ENCODE measurements around the gene HAUS6.

Gene HAUS6

DNA sequence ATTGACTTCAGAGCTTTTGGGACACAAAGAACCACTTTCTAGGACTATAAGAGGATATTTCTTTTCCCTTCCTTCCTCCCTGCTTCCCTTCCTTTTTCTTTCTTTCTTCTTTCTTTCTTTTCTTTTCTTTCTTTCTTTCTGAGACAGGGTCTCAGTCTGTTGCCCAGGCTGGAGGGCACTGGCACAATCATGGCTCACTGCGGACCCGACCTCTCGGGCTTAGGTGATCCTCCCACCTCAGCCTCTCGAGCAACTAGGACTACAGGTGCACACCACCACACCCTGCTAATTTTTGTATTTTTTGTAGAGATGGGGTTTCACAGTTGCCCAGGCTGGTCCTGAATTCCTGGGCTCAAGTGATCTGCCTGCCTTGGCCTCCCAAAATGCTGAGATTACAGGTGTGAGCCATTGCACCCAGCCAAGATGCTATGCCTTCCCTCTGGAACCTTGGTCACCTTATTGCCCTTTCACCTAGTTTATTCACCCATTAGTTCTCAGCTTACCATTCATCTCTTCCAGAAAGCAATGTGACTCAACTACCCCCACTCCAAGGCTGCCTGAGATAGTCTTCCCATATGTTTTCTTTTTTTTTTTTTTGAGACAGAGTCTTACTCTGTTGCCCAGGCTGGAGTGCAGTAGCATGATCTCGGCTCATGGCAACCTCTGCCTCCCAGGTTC is 14.5 kb upstream of the HAUS6 start:
- no peaks in the 10 kb centered on the region for H3K79me2 ChIP-seq (ENCODE audit: insufficient read depth, low read length)
- H3K4me1 ChIP-seq (ENCODE audit: insufficient read depth, low read length, severe bottlenecking) = no peaks in the 10 kb centered on the region
- no peak overlapping the region for H3K9ac ChIP-seq (ENCODE audit: low read length)
- H3F3A ChIP-seq (ENCODE audit: insufficient read depth, low read length) = no peaks in the 10 kb centered on the region
- H2AFZ ChIP-seq (ENCODE audit: low read length) = no peak overlapping the region
- peaks cover 77% of the 10 kb centered on the region for H3K36me3 ChIP-seq (ENCODE audit: insufficient read depth, low read length)
- no peaks in the 10 kb centered on the region for H3K9me2 ChIP-seq (ENCODE audit: low read depth, low read length)
- H4K20me1 ChIP-seq (ENCODE audit: insufficient read depth, low read length) = no peaks in the 10 kb centered on the region
- H3K27ac ChIP-seq (ENCODE audit: low read depth, low read length, poor library complexity, severe bottlenecking) = no peak overlapping the region
- H3K9me3 ChIP-seq (ENCODE audit: low read length) = no peaks in the 10 kb centered on the region
- TF ChIP-seq EZH2 (IDR thresholded peaks at IDR 0.05; ENCODE audit: borderline replicate concordance, low read length) = no peak
- TF ChIP-seq, protein P1, sequence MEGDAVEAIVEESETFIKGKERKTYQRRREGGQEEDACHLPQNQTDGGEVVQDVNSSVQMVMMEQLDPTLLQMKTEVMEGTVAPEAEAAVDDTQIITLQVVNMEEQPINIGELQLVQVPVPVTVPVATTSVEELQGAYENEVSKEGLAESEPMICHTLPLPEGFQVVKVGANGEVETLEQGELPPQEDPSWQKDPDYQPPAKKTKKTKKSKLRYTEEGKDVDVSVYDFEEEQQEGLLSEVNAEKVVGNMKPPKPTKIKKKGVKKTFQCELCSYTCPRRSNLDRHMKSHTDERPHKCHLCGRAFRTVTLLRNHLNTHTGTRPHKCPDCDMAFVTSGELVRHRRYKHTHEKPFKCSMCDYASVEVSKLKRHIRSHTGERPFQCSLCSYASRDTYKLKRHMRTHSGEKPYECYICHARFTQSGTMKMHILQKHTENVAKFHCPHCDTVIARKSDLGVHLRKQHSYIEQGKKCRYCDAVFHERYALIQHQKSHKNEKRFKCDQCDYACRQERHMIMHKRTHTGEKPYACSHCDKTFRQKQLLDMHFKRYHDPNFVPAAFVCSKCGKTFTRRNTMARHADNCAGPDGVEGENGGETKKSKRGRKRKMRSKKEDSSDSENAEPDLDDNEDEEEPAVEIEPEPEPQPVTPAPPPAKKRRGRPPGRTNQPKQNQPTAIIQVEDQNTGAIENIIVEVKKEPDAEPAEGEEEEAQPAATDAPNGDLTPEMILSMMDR (IDR thresholded peaks at IDR 0.05; ENCODE audit: low read length) = no peak
- no peak overlapping the region for H3K4me3 ChIP-seq (ENCODE audit: low read depth, low read length, poor library complexity, severe bottlenecking)
- H3K27me3 ChIP-seq (ENCODE audit: insufficient read depth, low read length) = no peaks in the 10 kb centered on the region
- H3K4me2 ChIP-seq (ENCODE audit: low read length) = no peak overlapping the region

DNA sequence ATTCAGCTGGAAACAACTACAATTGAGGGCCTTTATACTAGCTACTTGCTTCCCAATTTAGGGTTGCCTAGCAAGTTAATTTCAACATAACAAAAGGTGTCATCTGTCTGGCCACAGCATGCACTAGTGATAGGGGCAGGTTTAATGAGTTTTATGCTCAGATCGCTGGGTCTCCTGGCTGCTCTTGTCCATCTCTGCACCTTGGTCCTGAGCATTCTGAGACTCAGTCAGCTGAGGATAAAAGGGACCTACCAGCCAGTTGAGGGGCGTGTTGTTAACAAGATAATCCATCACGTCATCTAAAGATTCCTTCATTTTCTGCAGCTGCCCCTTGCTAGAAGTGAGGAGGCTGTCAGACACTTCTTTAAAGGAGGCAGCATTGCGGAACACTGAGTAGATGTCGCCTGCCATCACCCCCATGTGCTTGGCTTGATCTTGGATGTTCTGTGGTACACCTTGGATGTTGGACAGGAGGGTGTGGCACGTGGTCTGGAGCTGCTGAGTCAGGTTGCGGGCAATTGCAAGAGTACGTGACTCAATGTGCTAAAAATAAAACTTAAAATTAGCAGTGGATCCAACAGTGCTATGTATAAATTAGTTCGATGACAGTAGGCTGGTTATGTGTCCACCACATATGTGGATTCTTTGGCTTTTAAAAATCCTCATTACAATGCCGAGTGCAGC is 13.5 kb upstream of the HAUS6 start:
- no peaks in the 10 kb centered on the region for H3K27me3 ChIP-seq (ENCODE audit: insufficient read depth, low read length)
- no peaks in the 10 kb centered on the region for H3F3A ChIP-seq (ENCODE audit: insufficient read depth, low read length)
- H4K20me1 ChIP-seq (ENCODE audit: insufficient read depth, low read length) = no peaks in the 10 kb centered on the region
- no peak overlapping the region for H3K9ac ChIP-seq (ENCODE audit: low read length)
- no peaks in the 10 kb centered on the region for H3K9me3 ChIP-seq (ENCODE audit: low read length)
- H3K27ac ChIP-seq (ENCODE audit: low read depth, low read length, poor library complexity, severe bottlenecking) = no peak overlapping the region
- H3K9me2 ChIP-seq (ENCODE audit: low read depth, low read length) = no peaks in the 10 kb centered on the region
- peaks cover 68% of the 10 kb centered on the region for H3K36me3 ChIP-seq (ENCODE audit: insufficient read depth, low read length)
- H3K4me1 ChIP-seq (ENCODE audit: insufficient read depth, low read length, severe bottlenecking) = no peaks in the 10 kb centered on the region
- no peak overlapping the region for H3K4me3 ChIP-seq (ENCODE audit: low read depth, low read length, poor library complexity, severe bottlenecking)
- H3K4me2 ChIP-seq (ENCODE audit: low read length) = no peak overlapping the region
- no peak overlapping the region for H2AFZ ChIP-seq (ENCODE audit: low read length)
- TF ChIP-seq EZH2 (IDR thresholded peaks at IDR 0.05; ENCODE audit: borderline replicate concordance, low read length) = no peak
- TF ChIP-seq, protein P1 (IDR thresholded peaks at IDR 0.05; ENCODE audit: low read length) = no peak
- H3K79me2 ChIP-seq (ENCODE audit: insufficient read depth, low read length) = no peaks in the 10 kb centered on the region

DNA sequence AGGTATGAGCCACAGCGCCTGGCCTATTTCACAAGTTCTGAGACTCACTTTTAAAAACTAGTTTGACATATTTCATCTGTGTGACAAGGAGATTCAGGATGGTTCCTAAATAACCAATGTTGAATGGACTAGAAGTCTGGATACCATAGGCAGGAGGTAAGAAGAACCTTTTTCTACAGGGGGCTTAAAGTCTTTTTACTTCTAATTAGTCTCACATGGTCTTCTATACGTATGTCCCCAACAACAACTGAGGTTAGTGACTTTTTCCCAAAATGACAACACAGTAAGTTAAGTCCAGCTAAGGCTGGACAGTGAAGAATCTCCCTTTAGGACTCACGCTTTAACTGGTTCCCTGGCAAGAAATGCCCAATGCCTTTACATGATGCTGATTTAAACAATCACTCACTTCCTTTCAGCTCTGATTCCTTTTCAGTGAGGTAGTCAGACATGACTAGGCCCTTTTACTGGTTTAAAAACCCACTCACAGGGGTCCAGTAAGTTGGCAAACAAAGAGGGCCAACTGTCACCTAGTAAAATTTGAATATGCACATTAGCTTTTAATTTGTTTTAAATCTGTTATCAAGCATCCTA is 12.1 kb upstream of the HAUS6 start:
- Histone ChIP-seq H3K9ac (ENCODE audit: low read length) (no peak overlapping the region), H3K27ac (ENCODE audit: low read depth, low read length, poor library complexity, severe bottlenecking) (no peak overlapping the region), H3F3A (ENCODE audit: insufficient read depth, low read length) (no peaks in the 10 kb centered on the region), H2AFZ (ENCODE audit: low read length) (no peak overlapping the region), H4K20me1 (ENCODE audit: insufficient read depth, low read length) (no peaks in the 10 kb centered on the region), H3K27me3 (ENCODE audit: insufficient read depth, low read length) (no peaks in the 10 kb centered on the region), H3K4me3 (ENCODE audit: low read depth, low read length, poor library complexity, severe bottlenecking) (no peak overlapping the region), H3K9me2 (ENCODE audit: low read depth, low read length) (no peaks in the 10 kb centered on the region), H3K79me2 (ENCODE audit: insufficient read depth, low read length) (no peaks in the 10 kb centered on the region), H3K4me2 (ENCODE audit: low read length) (no peak overlapping the region), H3K4me1 (ENCODE audit: insufficient read depth, low read length, severe bottlenecking) (no peaks in the 10 kb centered on the region), H3K36me3 (ENCODE audit: insufficient read depth, low read length) (peaks cover 53% of the 10 kb centered on the region), H3K9me3 (ENCODE audit: low read length) (no peaks in the 10 kb centered on the region)
- TF ChIP-seq, protein P1 (IDR thresholded peaks at IDR 0.05; ENCODE audit: low read length) = no peak
- TF ChIP-seq EZH2 (IDR thresholded peaks at IDR 0.05; ENCODE audit: borderline replicate concordance, low read length) = no peak

Measured in OCI-LY1 (cell line).